RWPE2 (cell line): ENCODE data around the gene FCN3.

Experiments used
- ATAC-seq: fragments of 200-7000 bp; cut with Tn5 transposase; 3 replicates; pipeline ENCODE4 v1.9.1; 2021; ENCODE audit warnings: low read depth
- DNase-seq: peaks from one replicate; pipeline ENCODE4 v3.0.0-alpha.2; 2020; ENCODE audit warnings: low spot score
- H3K27ac ChIP-seq: fragments of 450-650 bp; 2 replicates; pipeline ENCODE4 v1.5.1; 2017; ENCODE audit warnings: mild to moderate bottlenecking; ENCODE audit not compliant: poor library complexity, severe bottlenecking
- H3K27me3 ChIP-seq: fragments of 250-450 bp; sonication (Bioruptor Pico); 2 replicates; pipeline ENCODE4 v1.5.1; 2021; ENCODE audit warnings: mild to moderate bottlenecking, moderate library complexity; ENCODE audit not compliant: insufficient read depth, poor library complexity, severe bottlenecking
- H3K36me3 ChIP-seq: fragments of 250-450 bp; sonication (Bioruptor Pico); 2 replicates; pipeline ENCODE4 v1.5.1; 2020; ENCODE audit warnings: low read depth, mild to moderate bottlenecking, moderate library complexity
- H3K4me1 ChIP-seq: fragments of 250-450 bp; sonication (Bioruptor Pico); 2 replicates; pipeline ENCODE4 v1.5.1; 2021; ENCODE audit warnings: mild to moderate bottlenecking, moderate library complexity; ENCODE audit not compliant: insufficient read depth, poor library complexity, severe bottlenecking
- H3K4me3 ChIP-seq: fragments of 250-450 bp; sonication (Bioruptor Pico); 2 replicates; pipeline ENCODE4 v1.5.1; 2021; ENCODE audit warnings: mild to moderate bottlenecking, moderate library complexity; ENCODE audit not compliant: severe bottlenecking
- H3K9me3 ChIP-seq: fragments of 250-450 bp; sonication (Bioruptor Pico); 2 replicates; pipeline ENCODE4 v1.5.1; 2021; ENCODE audit warnings: mild to moderate bottlenecking, moderate library complexity; ENCODE audit not compliant: severe bottlenecking
- TF ChIP-seq, protein P1 (sequence below): fragments of 450-650 bp; IDR thresholded peaks from one replicate; pipeline ENCODE4 v1.5.1; 2017; ENCODE audit warnings: mild to moderate bottlenecking, moderate library complexity; ENCODE audit not compliant: poor library complexity, severe bottlenecking

The FCN3 gene

DNA sequence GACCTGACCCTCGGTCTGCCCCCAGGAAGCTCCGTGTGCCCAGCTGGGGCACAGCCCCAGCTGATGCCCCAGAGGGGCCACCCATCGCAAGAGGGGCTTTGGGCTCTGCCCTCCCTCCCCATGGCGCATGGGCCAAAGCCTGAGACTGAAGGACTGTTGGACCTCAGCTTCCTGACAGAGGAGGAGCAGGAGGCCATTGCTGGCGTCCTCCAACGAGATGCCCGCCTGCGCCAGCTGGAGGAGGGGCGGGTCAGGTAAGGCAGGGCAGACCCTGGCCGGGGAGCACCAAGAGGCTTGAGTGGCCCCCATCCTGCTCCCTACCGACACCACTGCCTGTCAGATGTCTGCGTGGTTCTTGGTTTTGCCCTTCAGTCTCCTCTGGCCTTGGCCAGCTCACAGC is 29.4 kb downstream of the FCN3 start:
- TF ChIP-seq, protein P1, sequence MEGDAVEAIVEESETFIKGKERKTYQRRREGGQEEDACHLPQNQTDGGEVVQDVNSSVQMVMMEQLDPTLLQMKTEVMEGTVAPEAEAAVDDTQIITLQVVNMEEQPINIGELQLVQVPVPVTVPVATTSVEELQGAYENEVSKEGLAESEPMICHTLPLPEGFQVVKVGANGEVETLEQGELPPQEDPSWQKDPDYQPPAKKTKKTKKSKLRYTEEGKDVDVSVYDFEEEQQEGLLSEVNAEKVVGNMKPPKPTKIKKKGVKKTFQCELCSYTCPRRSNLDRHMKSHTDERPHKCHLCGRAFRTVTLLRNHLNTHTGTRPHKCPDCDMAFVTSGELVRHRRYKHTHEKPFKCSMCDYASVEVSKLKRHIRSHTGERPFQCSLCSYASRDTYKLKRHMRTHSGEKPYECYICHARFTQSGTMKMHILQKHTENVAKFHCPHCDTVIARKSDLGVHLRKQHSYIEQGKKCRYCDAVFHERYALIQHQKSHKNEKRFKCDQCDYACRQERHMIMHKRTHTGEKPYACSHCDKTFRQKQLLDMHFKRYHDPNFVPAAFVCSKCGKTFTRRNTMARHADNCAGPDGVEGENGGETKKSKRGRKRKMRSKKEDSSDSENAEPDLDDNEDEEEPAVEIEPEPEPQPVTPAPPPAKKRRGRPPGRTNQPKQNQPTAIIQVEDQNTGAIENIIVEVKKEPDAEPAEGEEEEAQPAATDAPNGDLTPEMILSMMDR: no peak
- Histone ChIP-seq H3K27ac (no peak overlapping the region), H3K27me3 (no peaks in the 10 kb centered on the region), H3K36me3 (peaks cover 14% of the 10 kb centered on the region), H3K9me3 (no peaks in the 10 kb centered on the region), H3K4me1 (peaks cover 34% of the 10 kb centered on the region), H3K4me3 (no peak overlapping the region)
- DNase-seq (no peak), ATAC-seq (no peak)

DNA sequence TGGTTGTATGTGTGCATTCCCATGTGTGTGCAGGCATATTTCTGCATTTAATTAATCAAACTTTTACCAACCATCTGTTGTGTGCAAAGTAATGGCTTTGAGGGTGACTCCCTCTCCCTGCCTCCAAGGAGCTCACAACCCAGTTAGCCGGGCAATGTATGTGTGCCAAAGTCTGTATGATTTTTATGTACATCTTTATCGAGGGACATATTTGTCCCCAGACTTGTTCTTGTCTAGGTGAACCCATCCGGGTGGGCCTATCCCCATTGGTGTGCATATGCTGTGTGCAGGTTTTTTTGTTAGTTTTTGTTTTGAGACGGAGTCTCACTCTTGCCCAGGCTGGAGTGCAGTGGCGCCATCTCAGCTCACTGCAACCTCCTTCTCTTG is 31.0 kb downstream of the FCN3 start:
- Histone ChIP-seq H3K36me3 (peaks cover 12% of the 10 kb centered on the region; the same call in 1 of the 2 replicates), H3K27me3 (no peaks in the 10 kb centered on the region), H3K4me1 (peaks cover 27% of the 10 kb centered on the region), H3K9me3 (no peaks in the 10 kb centered on the region), H3K27ac (peak overlapping the region; percentile 92), H3K4me3 (peak overlapping the region; percentile 37)
- TF ChIP-seq, protein P1: no peak
- ATAC-seq (no peak), DNase-seq (no peak)

DNA sequence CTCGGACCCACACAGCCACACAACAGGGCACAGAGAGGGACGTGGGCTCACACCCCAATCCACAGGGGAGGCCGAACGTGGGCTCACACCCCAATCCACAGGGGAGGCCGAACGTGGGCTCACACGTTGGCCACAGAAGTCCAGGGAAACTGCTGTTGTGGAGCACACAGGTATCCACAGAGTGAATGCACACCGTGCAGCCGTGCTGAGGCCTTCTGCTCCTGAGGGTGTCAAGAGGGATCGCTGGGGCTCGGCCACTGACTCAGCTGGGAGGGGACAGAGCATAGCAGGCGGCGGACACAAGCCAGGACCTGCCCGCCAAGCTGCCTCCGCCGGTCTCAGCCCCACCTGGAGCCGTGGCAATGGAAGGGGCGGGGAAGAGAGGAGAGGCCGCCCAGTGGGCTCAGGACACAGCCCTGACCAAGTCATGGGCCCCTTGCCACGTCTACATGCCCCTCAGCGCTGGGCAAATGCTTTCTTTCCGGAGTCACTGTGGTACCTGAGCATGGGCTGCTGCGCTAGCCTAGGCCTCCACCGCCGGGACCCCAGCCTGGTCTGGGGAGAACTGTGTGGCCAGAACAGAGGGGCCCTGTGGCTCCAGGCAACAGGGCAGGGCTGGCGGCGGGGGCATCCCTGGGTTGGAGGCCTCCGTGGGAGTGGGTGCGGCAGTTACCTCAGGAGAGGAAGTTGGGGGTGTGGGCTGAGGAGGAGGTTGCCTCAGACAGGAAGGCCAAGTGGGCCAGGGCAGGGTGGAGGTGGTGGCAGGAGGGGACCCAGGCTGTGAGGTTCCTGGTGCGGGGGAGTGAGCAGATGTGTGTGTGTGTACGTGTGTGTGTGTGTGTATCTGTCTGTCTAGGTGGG is 31.6 kb downstream of the FCN3 start:
- Histone ChIP-seq H3K36me3 (peaks cover 12% of the 10 kb centered on the region; the same call in 1 of the 2 replicates), H3K4me1 (peaks cover 26% of the 10 kb centered on the region), H3K9me3 (no peaks in the 10 kb centered on the region), H3K27me3 (no peaks in the 10 kb centered on the region), H3K27ac (peak overlapping the region; percentile 92), H3K4me3 (peak overlapping the region; percentile 37)
- peak; percentile 98 for DNase-seq
- TF ChIP-seq, protein P1: no peak
- peak; percentile 82 for ATAC-seq

DNA sequence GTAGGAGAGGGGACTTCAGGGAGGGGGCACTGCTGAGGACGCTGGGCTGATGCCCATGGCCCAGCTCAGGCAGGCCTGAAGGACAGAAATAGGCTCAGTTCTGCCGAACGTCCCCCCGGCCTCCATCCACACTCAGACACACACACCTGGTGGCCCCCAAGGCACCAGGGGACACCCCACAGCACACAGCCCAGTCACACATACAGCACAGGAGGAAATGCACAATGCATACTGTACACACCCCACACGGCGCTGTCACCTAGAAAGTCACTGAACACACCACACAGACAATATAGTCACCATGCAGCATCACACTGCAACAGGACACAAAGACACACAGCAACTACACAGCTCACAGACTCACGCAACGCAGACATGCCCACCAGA is 32.2 kb downstream of the FCN3 start:
- H3K4me1 ChIP-seq: peaks cover 25% of the 10 kb centered on the region
- H3K27ac ChIP-seq: peak overlapping the region; percentile 92
- ATAC-seq (no peak; the same call in 1 of the 3 replicates), DNase-seq (no peak)
- H3K36me3 ChIP-seq: peaks cover 12% of the 10 kb centered on the region; the same call in 1 of the 2 replicates
- no peaks in the 10 kb centered on the region for H3K27me3 ChIP-seq
- no peaks in the 10 kb centered on the region for H3K9me3 ChIP-seq
- TF ChIP-seq, protein P1: no peak
- peak overlapping the region; percentile 37 for H3K4me3 ChIP-seq
